ENCODE results near the gene HIC1. TPM values are rescaled to one million over a fixed set of nuclear protein-coding genes. Genes with fewer than 3 reads are reported as not detected.

Gene HIC1
- total and polyA plus RNA-seq, 7 donors = 1.6 to 44.9 (median 10.4) TPM

- intact Hi-C loops (cut with DNase I) = no loop called here
- WGBS, 2 donors = 84% methylated on average over 5 of the region's 5 CpGs
- no peak overlapping the region for H3K4me3 ChIP-seq
- H3K36me3 ChIP-seq = no peaks in the 10 kb centered on the region
- no peak for DNase-seq
- no peak overlapping the region for H3K27ac ChIP-seq
- no peaks in the 10 kb centered on the region for H3K9me3 ChIP-seq
- no peaks in the 10 kb centered on the region for H3K27me3 ChIP-seq
- H3K4me1 ChIP-seq = peaks cover 0 to 13% (median 11%) of the 10 kb centered on the region in 4 donors
- TF ChIP-seq POLR2AphosphoS5 (IDR thresholded peaks at IDR 0.05) (no peak), EP300 (IDR thresholded peaks at IDR 0.05) (no peak), POLR2A (IDR thresholded peaks at IDR 0.05) (no peak), CTCF (IDR thresholded peaks at IDR 0.05) (no peak)
Measured at GRCh38 chr17:2111691-2112090, 56.8 kb downstream of the HIC1 start.

Small RNA genes lying within 50 kb of the gene (small RNA-seq; reads per million reads assigned to genes)
- gene AC090617.6 = 0 reads per million in 3 donors
- 0 reads per million in 3 donors for gene AC090617.9
- gene MIR132 = 7.0 to 17.0 (median 15.8) reads per million in 3 donors
- gene MIR212 = 1.0 to 2.3 (median 1.1) reads per million in 3 donors
- gene OVCA2 = 0 reads per million in 3 donors

Other genes starting within 250 kb of the HIC1 start
- 10 to 100 TPM; 14.3 to 19.1 (median 17.1) TPM for gene SMYD4, start 225.2 kb upstream of the HIC1 start, total RNA-seq
- 1 to 10 TPM; 2.4 to 8.8 (median 2.5) TPM for gene SMYD4, start 225.2 kb upstream of the HIC1 start, polyA plus RNA-seq
- gene RPA1, start 225.1 kb upstream of the HIC1 start, total RNA-seq = 10 to 100 TPM; 27.8 to 46.8 (median 31.1) TPM
- gene RPA1, start 225.1 kb upstream of the HIC1 start, polyA plus RNA-seq = 10 to 100 TPM; 16.2 to 35.2 (median 27.6) TPM
- gene RTN4RL1, start 29.8 kb upstream of the HIC1 start, total RNA-seq = under 1 TPM; 0.16 to 0.71 (median 0.48) TPM
- gene RTN4RL1, start 29.8 kb upstream of the HIC1 start, polyA plus RNA-seq = under 1 TPM in 2 of 3 donors, not detected in 1; under 0.01 to 0.69 TPM
- 10 to 100 TPM; 27.6 to 60.1 (median 38.8) TPM for gene DPH1, start 24.9 kb upstream of the HIC1 start, total RNA-seq
- 10 to 100 TPM in 2 of 3 donors, 1 to 10 TPM in 1; 7.2 to 26.6 (median 12.0) TPM for gene DPH1, start 24.9 kb upstream of the HIC1 start, polyA plus RNA-seq
- gene OVCA2, start 13.1 kb upstream of the HIC1 start, total RNA-seq = 10 to 100 TPM; 26.3 to 43.0 (median 32.9) TPM
- gene OVCA2, start 13.1 kb upstream of the HIC1 start, polyA plus RNA-seq = 10 to 100 TPM; 61.3 to 66.8 (median 63.3) TPM
- 10 to 100 TPM; 21.4 to 38.8 (median 25.7) TPM for gene SMG6, start 248.7 kb downstream of the HIC1 start, total RNA-seq
- 10 to 100 TPM; 11.1 to 23.9 (median 20.4) TPM for gene SMG6, start 248.7 kb downstream of the HIC1 start, polyA plus RNA-seq
- 10 to 100 TPM in 3 of 4 donors, 1 to 10 TPM in 1; 10.0 to 27.8 (median 13.9) TPM for gene SRR, start 248.8 kb downstream of the HIC1 start, total RNA-seq
- 1 to 10 TPM; 2.4 to 8.7 (median 5.3) TPM for gene SRR, start 248.8 kb downstream of the HIC1 start, polyA plus RNA-seq

Data from sigmoid colon (tissue), 7 donors.